RKO (cell line): ENCODE data around the gene ETV3L.
"Not testable (repeated sequence)": the region's sequence is repeated elsewhere in the genome, so short reads cannot be mapped to it uniquely, and the experiment has no call there.

ENCODE experiments used
- DNase-seq: peaks from one replicate; pipeline ENCODE4 v3.0.0-alpha.2; 2016; ENCODE audit warnings: low spot score

The ETV3L gene

DNA sequence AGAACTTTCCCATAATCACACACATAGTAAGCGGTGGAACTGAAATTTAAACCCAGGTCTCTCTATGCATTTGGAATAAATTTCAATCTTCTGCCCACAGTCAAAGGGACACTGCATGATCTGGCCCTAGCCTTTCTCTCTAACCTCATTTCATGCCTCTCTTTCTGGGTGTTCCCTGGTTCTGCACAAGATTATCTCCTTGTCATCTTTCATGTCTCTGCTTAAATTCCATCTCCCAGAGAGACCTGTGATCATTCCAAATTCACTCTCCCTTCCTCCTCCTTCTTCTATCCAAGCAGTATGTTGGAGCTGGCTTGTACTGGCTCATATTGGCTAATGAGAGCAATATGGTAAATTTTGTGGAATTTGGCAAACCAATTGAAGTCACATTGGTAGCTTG lies 22.2 kb downstream of the ETV3L start:
- DNase-seq, result no peak

- DNase-seq, result no peak
Observed at GRCh38 chr1:157073944-157074685, 25.5 kb downstream of the ETV3L start.

- DNase-seq, result no peak
Observed at GRCh38 chr1:157069601-157070000, 30.0 kb downstream of the ETV3L start.

DNA sequence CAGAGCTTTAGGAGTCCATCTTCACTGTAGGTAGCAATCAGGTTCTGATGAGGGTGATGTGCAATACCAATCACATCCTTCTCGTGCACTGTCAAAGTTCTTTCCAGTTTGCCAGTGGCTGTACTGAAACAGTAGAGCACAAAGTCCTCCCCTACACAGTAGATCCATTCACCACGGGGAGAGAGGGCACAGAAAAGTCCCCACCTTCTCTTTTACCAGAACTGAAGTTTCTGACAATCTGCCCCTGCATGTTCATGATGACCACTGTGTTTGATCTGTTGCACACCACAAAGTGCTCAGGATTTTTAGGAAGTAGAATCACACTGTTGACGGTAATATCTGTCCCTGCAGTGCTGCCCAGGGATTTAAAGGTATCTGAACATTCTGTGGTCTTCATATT lies 40.4 kb downstream of the ETV3L start:
- not testable (repeated sequence) for DNase-seq

DNA sequence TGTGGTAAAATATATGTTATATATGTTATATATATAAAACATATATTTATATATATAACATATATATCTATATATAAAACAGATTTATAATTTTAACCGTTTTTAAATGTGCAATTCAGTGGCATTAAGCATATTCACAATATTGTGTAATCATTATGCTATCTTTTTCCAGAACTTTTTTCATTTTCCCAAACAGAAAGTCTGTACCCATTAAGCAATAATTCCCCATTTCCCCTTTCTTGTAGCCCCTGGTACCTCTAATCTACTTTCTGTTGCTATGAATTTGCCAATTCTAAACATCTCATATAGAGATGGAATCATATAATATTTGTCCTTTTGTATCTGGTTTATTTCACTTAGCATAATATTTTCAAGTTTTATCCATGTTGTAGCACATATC lies 43.3 kb downstream of the ETV3L start:
- no peak for DNase-seq

DNA sequence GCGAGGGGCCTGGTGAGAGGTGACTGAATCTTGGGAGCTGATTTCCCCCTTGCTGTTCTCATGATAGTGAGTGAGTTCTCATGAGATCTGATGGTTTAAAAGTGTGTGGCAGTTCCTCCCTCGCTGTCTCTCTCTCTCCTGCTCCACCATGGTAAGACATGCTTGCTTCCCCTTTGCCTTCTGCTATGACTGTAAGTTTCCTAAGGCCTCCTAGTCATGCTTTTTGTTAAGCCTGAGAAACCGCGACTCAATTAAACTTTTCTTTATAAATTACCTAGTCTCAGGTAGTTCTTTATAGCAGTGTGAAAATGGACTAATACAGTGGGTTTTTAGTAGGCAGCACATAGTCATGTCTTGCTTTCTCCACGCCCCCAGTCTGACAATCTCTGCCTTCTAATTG lies 43.9 kb downstream of the ETV3L start:
- DNase-seq, result not testable (repeated sequence)

DNA sequence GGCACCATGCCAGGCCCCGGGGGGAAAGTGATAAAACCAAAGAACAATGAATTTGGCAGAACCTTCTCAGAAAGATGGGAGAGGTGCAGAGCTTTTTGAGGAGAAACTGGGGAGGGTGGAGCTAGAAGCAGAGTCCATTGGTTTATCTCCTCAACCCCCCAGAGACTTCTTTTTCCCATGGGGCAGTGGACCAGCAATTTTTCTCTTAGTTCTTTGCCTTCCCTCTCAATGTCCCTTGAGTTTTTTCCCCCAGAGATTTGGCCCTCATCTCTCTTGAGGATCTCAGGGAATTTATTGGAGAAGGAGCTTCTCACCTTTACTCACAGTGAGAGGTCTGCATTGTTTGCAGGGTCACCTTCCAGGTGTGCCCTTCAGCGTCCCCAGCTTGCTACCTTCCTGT lies 48.8 kb downstream of the ETV3L start:
- DNase-seq, result no peak

GRCh38 chr1:157047062-157047410 lies 52.6 kb downstream of the ETV3L start:
- DNase-seq, result no peak

DNA sequence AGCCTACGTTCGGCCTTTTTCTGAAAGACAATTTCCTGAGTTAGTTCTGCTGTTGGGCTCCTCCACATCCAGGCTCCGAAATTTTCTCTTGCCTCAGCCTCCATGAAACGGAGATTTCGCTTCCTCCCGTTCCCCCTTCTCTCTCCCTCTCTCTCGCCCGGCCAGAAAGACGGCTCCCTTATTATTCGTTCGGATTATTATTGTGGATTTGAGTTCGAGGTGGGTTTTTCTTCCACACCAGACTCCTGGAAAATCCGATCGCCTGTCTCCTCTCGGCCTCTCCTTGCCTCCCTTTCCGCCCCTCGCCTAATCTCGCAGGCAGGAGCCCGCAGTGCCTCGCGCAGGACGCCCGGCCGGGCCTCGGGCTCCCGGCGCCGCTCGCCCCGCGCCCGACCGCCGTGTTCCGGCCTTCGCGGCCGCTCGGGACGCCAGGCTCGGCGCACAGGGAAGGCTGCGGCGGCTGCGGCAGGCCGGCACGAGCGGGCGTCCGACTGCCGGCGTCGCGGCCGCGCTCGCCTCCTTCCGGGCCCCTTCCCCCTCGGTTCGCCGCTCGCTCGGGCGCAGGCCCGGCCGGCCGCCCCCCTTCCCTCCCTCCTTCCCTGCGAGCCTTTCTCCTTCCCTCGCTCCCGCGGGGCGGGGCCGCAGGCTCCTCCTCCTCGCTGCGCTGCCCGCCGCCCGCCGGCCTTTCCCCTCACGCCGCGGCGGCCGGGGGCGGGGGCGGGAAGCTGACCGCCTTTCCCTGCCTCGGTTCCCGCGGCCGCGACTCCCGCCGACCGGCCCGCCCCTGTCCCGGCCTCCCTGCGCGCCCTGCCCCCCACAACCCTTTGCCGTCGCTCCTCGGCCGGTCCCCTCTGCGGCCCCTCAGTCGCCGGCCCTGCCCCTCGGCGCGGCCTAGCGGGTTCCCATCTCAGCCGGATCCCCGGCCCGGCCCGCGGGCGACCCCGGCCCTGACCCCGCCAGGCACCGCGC lies 54.1 kb downstream of the ETV3L start, which contains the start of gene ARHGEF11:
Gene ARHGEF11, minus strand, starts transcription at position 493 of the 969 bp plus-strand sequence. CDS start 1,412 bp downstream, outside the sequence.
- peak; percentile 85 for DNase-seq

DNA sequence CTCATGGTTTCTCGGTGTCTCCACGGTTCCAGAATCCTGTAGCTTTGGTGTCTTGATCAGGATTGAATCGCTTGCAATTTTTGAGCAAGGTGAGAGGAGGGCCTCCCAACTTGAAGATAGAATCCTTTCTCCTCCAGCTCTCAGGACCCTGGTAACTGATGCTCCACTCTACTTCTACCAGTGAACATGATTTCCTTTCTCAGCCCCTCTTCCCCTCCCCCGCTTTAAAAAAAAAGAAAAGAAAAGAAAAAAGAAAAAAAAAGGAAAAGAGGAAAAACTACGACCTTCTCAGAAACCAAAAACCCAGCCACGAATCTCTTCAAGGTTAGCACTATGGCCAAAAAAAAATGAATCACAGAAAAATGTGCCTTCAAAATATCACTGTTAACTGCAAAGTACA lies 55.3 kb downstream of the ETV3L start:
- no peak for DNase-seq

- peak; percentile 9 for DNase-seq
Observed at GRCh38 chr1:157043685-157044084, 55.9 kb downstream of the ETV3L start.

GRCh38 chr1:157042846-157043245 lies 56.8 kb downstream of the ETV3L start:
- no peak for DNase-seq
